ENCODE results near the gene NELFA. TPM values are rescaled to one million over a fixed set of nuclear protein-coding genes. Genes with fewer than 3 reads are reported as not detected.

The NELFA gene
- polyA plus RNA-seq, 1 donor (not counting 4 experiments of a cell fraction or from before 2014, with no cell fraction given): 9.9 TPM

GRCh38 chr4:1933700-1934099, 75.1 kb downstream of the NELFA start:
- Histone ChIP-seq H3K27me3 (ENCODE audit: control insufficient read depth, extremely low read depth, insufficient read depth, low read length) (no peaks in the 10 kb centered on the region), H3K9ac (ENCODE audit: control insufficient read depth, extremely low read depth, insufficient read depth, low read length) (no peak overlapping the region), H2AFZ (ENCODE audit: control insufficient read depth, low read length) (no peak overlapping the region), H3K4me3 (ENCODE audit: control insufficient read depth in 2 of 3, extremely low read depth in 1 of 3, insufficient read depth in 2 of 3, low read depth in 1 of 3, low read length in 3 of 3) (no peak overlapping the region), H4K20me1 (ENCODE audit: control insufficient read depth, extremely low read depth, insufficient read depth, low read length) (peaks cover 2% of the 10 kb centered on the region), H3K36me3 (ENCODE audit: control insufficient read depth in 2 of 2, extremely low read depth in 1 of 2, insufficient read depth in 2 of 2, low read length in 2 of 2) (peaks cover 2 to 37% of the 10 kb centered on the region in 2 experiments), H3K4me1 (ENCODE audit: control insufficient read depth, extremely low read depth, insufficient read depth, low read length) (no peaks in the 10 kb centered on the region), H3K9me1 (ENCODE audit: control insufficient read depth, extremely low read depth, insufficient read depth, low read length) (no peaks in the 10 kb centered on the region), H3K9me3 (ENCODE audit: control insufficient read depth, low read depth, low read length) (no peaks in the 10 kb centered on the region), H3K27ac (ENCODE audit: control insufficient read depth, insufficient read depth, low read length) (no peak overlapping the region), H3K79me2 (ENCODE audit: control insufficient read depth, insufficient read depth, low read length) (peaks cover 10% of the 10 kb centered on the region), H3K4me2 (ENCODE audit: control insufficient read depth, extremely low read depth, insufficient read depth, low read depth, low read length) (no peak overlapping the region)
- FAIRE-seq: no peak
- TF ChIP-seq CTCF (optimal IDR thresholded peaks at IDR 0.05 in 1 of 3, IDR thresholded peaks at IDR 0.05 in 1 of 3, conservative IDR thresholded peaks at IDR 0.05 in 1 of 3; ENCODE audit: extremely low read depth in 1 of 3, insufficient read depth in 2 of 3, low read length in 3 of 3): no peak
- TF ChIP-seq EZH2 (IDR thresholded peaks at IDR 0.05; ENCODE audit: low read length): no peak
- dilution Hi-C loops (cut with MboI; ENCODE audit: extremely low pct_ligation_motif_present, low sequenced_read_pairs): no loop called here
- DNase-seq (ENCODE audit: low read depth, low spot score): no peak

- Histone ChIP-seq H4K20me1 (ENCODE audit: control insufficient read depth, extremely low read depth, insufficient read depth, low read length) (peaks cover 2% of the 10 kb centered on the region), H2AFZ (ENCODE audit: control insufficient read depth, low read length) (no peak overlapping the region), H3K9ac (ENCODE audit: control insufficient read depth, extremely low read depth, insufficient read depth, low read length) (no peak overlapping the region), H3K27me3 (ENCODE audit: control insufficient read depth, extremely low read depth, insufficient read depth, low read length) (no peaks in the 10 kb centered on the region), H3K27ac (ENCODE audit: control insufficient read depth, insufficient read depth, low read length) (no peak overlapping the region), H3K9me3 (ENCODE audit: control insufficient read depth, low read depth, low read length) (no peaks in the 10 kb centered on the region), H3K9me1 (ENCODE audit: control insufficient read depth, extremely low read depth, insufficient read depth, low read length) (no peaks in the 10 kb centered on the region), H3K79me2 (ENCODE audit: control insufficient read depth, insufficient read depth, low read length) (peaks cover 14% of the 10 kb centered on the region), H3K4me2 (ENCODE audit: control insufficient read depth, extremely low read depth, insufficient read depth, low read depth, low read length) (no peak overlapping the region), H3K4me1 (ENCODE audit: control insufficient read depth, extremely low read depth, insufficient read depth, low read length) (no peaks in the 10 kb centered on the region), H3K36me3 (ENCODE audit: control insufficient read depth in 2 of 2, extremely low read depth in 1 of 2, insufficient read depth in 2 of 2, low read length in 2 of 2) (peaks cover 2 to 40% of the 10 kb centered on the region in 2 experiments), H3K4me3 (ENCODE audit: control insufficient read depth in 2 of 3, extremely low read depth in 1 of 3, insufficient read depth in 2 of 3, low read depth in 1 of 3, low read length in 3 of 3) (no peak overlapping the region)
- no peak for TF ChIP-seq EZH2 (IDR thresholded peaks at IDR 0.05; ENCODE audit: low read length)
- no peak for TF ChIP-seq CTCF (optimal IDR thresholded peaks at IDR 0.05 in 1 of 3, IDR thresholded peaks at IDR 0.05 in 1 of 3, conservative IDR thresholded peaks at IDR 0.05 in 1 of 3; ENCODE audit: extremely low read depth in 1 of 3, insufficient read depth in 2 of 3, low read length in 3 of 3)
- dilution Hi-C loops (cut with MboI; ENCODE audit: extremely low pct_ligation_motif_present, low sequenced_read_pairs): no loop called here
- DNase-seq (ENCODE audit: low read depth, low spot score) (no peak), FAIRE-seq (no peak)
Measured at GRCh38 chr4:1932736-1933135, 76.0 kb downstream of the NELFA start.

Small RNAs within 50 kb of the gene (small RNA-seq; reads per million reads assigned to genes)
- 3.7 to 26.1 (median 15.6) reads per million in 3 experiments for gene SCARNA22 (ENCODE audit: insufficient read length in 3 of 3, low read depth in 3 of 3, low replicate concordance in 1 of 3)

Other genes with a start within 250 kb of the NELFA start
- gene FGFR3, start 215.7 kb downstream of the NELFA start, polyA plus RNA-seq: 26.4 to 109 TPM (median 45.2 TPM) in 3 replicates
- 23.4 to 37.7 TPM (median 25.6 TPM) in 3 replicates for gene LETM1, start 152.8 kb downstream of the NELFA start, polyA plus RNA-seq
- 4.2 to 25.9 TPM (median 22.6 TPM) in 3 replicates for gene NSD2, start 137.6 kb downstream of the NELFA start, polyA plus RNA-seq
- gene NAT8L, start 50.4 kb upstream of the NELFA start, polyA plus RNA-seq: 0.01 to 0.18 TPM (median 0.01 TPM) in 3 replicates
- 4.8 to 11.1 TPM (median 6.0 TPM) in 3 replicates for gene HAUS3, start 233.1 kb upstream of the NELFA start, polyA plus RNA-seq
- 0.45 to 1.4 TPM (median 1.3 TPM) in 3 replicates for gene POLN, start 233.1 kb upstream of the NELFA start, polyA plus RNA-seq

Data from keratinocyte (primary cell).